Ramos (cell line): ENCODE results near the gene GADD45B.
"Not testable (repeated sequence)": the region's sequence is repeated elsewhere in the genome, so short reads cannot be mapped to it uniquely, and the experiment has no call there.

Experiments
- in situ Hi-C: fragments of 300-500 bp; cut with MboI; formaldehyde crosslinking; loops from one replicate; pipeline ENCODE4 v1.14.3; 2022; ENCODE audit warnings: low sequenced_read_pairs; ENCODE audit not compliant: unreplicated experiment

The GADD45B gene

GRCh38 chr19:2463694-2464093, 12.2 kb upstream of the GADD45B start:
- in situ Hi-C loops = not testable (repeated sequence)

- in situ Hi-C loops = no loop called here
Measured at GRCh38 chr19:2464389-2464788, 11.5 kb upstream of the GADD45B start.

GRCh38 chr19:2468596-2468995, 7.3 kb upstream of the GADD45B start:
- in situ Hi-C loops = no loop called here

GRCh38 chr19:2469102-2469914, 6.6 kb upstream of the GADD45B start:
- in situ Hi-C loops = no loop called here

- in situ Hi-C loops = not testable (repeated sequence)
Measured at GRCh38 chr19:2469915-2470200, 6.1 kb upstream of the GADD45B start.

GRCh38 chr19:2474232-2475017, 1.5 kb upstream of the GADD45B start:
- in situ Hi-C loops = loop anchor here (5.0 kb wide), 1 partner anchor 143 kb away; no protein-coding TSS in a partner anchor

GRCh38 chr19:2475018-2475701, 767 bp upstream of the GADD45B start:
- in situ Hi-C loops = loop anchor here (5.0 kb wide), 1 partner anchor 142 kb away; no protein-coding TSS in a partner anchor

GRCh38 chr19:2476451-2477140, 669 bp downstream of the GADD45B start:
- in situ Hi-C loops = loop anchor here (5.0 kb wide), 1 partner anchor 141 kb away; no protein-coding TSS in a partner anchor

GRCh38 chr19:2477141-2477710, 1.3 kb downstream of the GADD45B start:
- in situ Hi-C loops = loop anchor here (5.0 kb wide), 1 partner anchor 140 kb away; no protein-coding TSS in a partner anchor

GRCh38 chr19:2477732-2478191, 1.8 kb downstream of the GADD45B start:
- in situ Hi-C loops = loop anchor here (5.0 kb wide), 1 partner anchor 140 kb away; no protein-coding TSS in a partner anchor

GRCh38 chr19:2478278-2478755, 2.4 kb downstream of the GADD45B start:
- in situ Hi-C loops = loop anchor here (5.0 kb wide), 1 partner anchor 139 kb away; no protein-coding TSS in a partner anchor

GRCh38 chr19:2478756-2479555, 3.0 kb downstream of the GADD45B start:
- in situ Hi-C loops = loop anchor here (5.0 kb wide), 1 partner anchor 138 kb away; no protein-coding TSS in a partner anchor

- in situ Hi-C loops = loop anchor here (5.0 kb wide), 1 partner anchor 138 kb away; no protein-coding TSS in a partner anchor
Measured at GRCh38 chr19:2479556-2480194, 3.7 kb downstream of the GADD45B start.

GRCh38 chr19:2481466-2481865, 5.5 kb downstream of the GADD45B start:
- in situ Hi-C loops = no loop called here

- in situ Hi-C loops = no loop called here
Measured at GRCh38 chr19:2482354-2483038, 6.6 kb downstream of the GADD45B start.

GRCh38 chr19:2483084-2483483, 7.2 kb downstream of the GADD45B start:
- in situ Hi-C loops = no loop called here

- in situ Hi-C loops = no loop called here
Measured at GRCh38 chr19:2483484-2484151, 7.7 kb downstream of the GADD45B start.
